Muscle layer of colon (tissue), 2 donors: ENCODE measurements around the gene KRTAP1-4.
"Not testable (repeated sequence)": the region's sequence is repeated elsewhere in the genome, so short reads cannot be mapped to it uniquely, and the experiment has no call there.

Source experiments
- H3K27ac ChIP-seq: one replicate; pipeline ENCODE4 v1.7.0; 2013; ENCODE audit warnings: low read depth, mild to moderate bottlenecking, low read length, moderate library complexity
- H3K27me3 ChIP-seq, 2 donors: one replicate each; pipeline ENCODE4 v1.7.0; 2013; ENCODE audit warnings: low read length in 2 of 2, mild to moderate bottlenecking in 2 of 2; ENCODE audit not compliant: insufficient read depth in 2 of 2, control insufficient read depth in 1 of 2
- H3K36me3 ChIP-seq: one replicate; pipeline ENCODE4 v1.7.0; 2013; ENCODE audit warnings: mild to moderate bottlenecking, low read length; ENCODE audit not compliant: insufficient read depth
- H3K4me1 ChIP-seq: one replicate; pipeline ENCODE4 v1.7.0; 2013; ENCODE audit warnings: mild to moderate bottlenecking, low read length; ENCODE audit not compliant: insufficient read depth
- H3K4me3 ChIP-seq, 2 donors: one replicate each; pipeline ENCODE4 v1.7.0; 2013; ENCODE audit warnings: low read length in 2 of 2, low read depth in 1 of 2, mild to moderate bottlenecking in 1 of 2, moderate library complexity in 1 of 2
- H3K9ac ChIP-seq: one replicate; pipeline ENCODE4 v1.7.0; 2013; ENCODE audit warnings: low read length
- H3K9me3 ChIP-seq: one replicate; pipeline ENCODE4 v1.7.0; 2013; ENCODE audit warnings: mild to moderate bottlenecking, low read length
- donor health status: abdominal sarcoma.
- donor health status: Adenocarcinoma of cecum.

The KRTAP1-4 gene, protein sequence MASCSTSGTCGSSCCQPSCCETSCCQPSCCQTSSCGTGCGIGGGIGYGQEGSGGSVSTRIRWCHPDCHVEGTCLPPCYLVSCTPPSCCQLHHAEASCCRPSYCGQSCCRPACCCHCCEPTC

DNA sequence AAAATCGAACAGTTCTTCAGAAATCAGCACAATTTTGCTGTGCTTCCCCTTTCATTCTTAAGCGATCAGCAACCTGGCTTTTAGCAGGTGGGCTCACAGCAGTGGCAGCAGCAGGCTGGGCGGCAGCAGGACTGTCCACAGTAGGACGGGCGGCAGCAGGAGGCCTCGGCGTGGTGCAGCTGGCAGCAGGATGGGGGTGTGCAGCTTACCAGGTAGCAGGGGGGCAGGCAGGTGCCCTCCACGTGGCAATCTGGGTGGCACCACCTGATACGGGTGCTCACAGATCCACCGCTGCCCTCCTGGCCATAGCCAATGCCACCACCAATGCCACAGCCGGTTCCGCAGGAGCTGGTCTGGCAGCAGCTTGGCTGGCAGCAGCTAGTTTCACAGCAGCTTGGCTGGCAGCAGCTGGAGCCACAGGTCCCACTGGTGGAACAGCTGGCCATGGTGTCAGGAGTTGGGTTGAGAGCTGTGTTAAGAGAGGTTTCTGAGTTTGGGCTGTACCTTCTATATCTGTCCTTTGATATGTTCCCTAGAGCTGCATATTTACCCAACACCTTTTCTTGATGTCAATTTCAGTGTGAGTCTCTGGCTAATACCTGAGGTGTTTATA, at the start of gene KRTAP1-4:
Gene KRTAP1-4, minus strand, starts transcription at position 563 of the 613 bp plus-strand sequence. Its CDS starts 117 bp downstream, at position 446.
- Histone ChIP-seq H3K4me1 (no peaks in the 10 kb centered on the region), H3K9ac (no peak within 1 kb of the TSS)

DNA sequence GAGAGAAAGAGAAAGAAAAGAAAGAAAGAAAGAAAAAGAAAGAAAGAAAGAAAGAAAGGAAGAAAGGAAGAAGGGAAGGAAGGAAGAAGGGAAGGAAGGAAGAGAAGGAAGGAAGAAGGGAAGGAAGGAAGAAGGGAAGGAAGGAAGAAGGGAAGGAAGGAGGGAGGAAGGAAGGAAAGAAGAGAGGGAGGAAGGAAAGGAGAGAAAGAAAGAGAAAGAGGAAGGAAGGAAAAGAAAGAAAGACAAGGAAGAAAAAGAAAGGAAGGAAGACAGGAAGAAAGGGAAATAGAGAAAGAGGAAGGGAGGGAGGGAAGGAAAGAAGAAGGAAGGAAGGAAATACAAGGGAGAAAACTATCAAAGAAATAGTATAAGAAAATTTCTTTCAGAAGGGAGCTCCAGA, 46.8 kb upstream of the KRTAP1-4 start:
- Histone ChIP-seq H3K9ac (no peak overlapping the region), H3K4me1 (no peaks in the 10 kb centered on the region), H3K27ac (no peak overlapping the region), H3K4me3 (no peak overlapping the region), H3K27me3 (no peaks in the 10 kb centered on the region), H3K9me3 (no peaks in the 10 kb centered on the region), H3K36me3 (no peaks in the 10 kb centered on the region)

More for the DNA sequence above, at the start of gene KRTAP1-4:
- no peaks in the 10 kb centered on the region for H3K9me3 ChIP-seq
- no peaks in the 10 kb centered on the region for H3K36me3 ChIP-seq
- peaks cover 0 to 4% of the 10 kb centered on the region in 2 donors for H3K27me3 ChIP-seq
- H3K27ac ChIP-seq = no peak within 1 kb of the TSS
- H3K4me3 ChIP-seq = no peak within 1 kb of the TSS

DNA sequence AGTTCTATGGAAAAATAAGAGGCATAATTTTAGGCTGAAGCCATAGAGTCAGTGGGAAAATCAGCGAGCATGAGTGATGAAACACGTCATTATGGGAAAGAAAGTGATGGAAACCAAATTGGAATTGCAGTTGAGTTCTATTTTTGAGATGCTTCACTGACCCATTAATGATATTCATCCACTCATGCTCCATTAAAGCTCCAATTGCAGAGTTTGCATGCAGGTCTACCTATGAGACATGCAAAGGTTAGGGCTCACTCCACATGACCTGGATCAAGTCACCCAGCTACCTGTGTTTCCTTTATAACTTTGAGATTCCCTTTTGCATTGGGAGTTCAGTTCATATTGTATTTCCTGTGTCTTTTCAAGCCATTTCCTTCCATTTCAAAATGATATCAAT, 43.7 kb upstream of the KRTAP1-4 start:
- Histone ChIP-seq H3K9ac (no peak overlapping the region), H3K36me3 (no peaks in the 10 kb centered on the region), H3K4me3 (no peak overlapping the region), H3K27me3 (no peaks in the 10 kb centered on the region), H3K27ac (no peak overlapping the region), H3K4me1 (no peaks in the 10 kb centered on the region), H3K9me3 (no peaks in the 10 kb centered on the region)

DNA sequence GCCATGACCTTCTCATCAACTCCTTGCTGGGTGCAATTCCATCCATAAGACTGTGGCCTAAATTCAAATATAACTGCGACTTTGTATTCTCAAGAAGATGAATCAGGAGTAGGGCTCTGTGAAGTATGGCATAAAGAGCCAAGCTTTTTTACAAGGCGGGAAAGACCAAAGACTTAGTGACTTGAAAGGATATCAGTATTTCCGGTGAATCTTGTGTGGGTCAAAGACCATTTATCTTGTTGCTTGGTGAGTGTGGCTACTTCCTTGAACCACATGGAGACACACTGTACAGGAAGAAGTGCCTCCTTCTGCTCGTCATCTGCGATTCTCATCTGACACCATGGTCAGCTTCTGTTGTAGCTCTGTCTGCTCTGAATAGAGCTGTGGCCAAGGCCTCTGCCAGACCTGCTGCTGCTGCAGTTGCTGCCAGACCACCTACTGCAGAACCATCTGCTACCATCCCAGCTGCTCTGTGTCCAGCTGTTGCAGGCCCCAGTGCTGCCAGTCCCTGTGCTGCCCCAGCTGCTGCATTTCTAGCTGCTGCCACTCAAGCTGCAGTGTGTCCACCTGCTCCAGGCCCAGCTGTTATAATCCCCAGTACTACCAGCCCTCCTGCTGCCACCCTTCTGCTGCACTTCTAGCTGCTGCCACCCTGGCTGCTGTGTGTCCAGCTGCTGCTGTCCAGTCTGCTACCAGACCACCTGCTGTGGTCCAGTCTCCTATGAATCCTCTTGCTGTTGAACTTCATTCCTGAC, 41.8 kb upstream of the KRTAP1-4 start:
- Histone ChIP-seq H3K27me3 (no peaks in the 10 kb centered on the region), H3K36me3 (no peaks in the 10 kb centered on the region)

DNA sequence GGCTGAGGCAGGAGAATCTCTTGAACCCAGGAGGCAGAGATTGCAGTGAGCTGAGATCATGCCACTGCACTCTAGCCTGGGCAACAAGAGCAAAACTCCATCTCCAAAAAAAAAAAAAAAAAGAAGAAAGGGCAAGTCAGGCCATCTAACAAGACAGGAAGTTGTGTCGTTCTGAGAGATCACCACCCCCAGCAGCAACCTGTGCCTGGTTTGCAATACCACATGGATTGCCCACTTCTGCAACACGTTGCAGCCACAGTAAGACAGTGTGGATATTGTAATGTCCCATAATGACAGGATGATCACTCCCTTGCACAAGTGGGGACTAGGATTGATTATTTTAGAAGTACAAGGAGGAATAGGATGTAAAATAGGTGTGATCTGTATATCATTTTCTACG, 39.0 kb upstream of the KRTAP1-4 start:
- H3K4me1 ChIP-seq = no peaks in the 10 kb centered on the region
- no peaks in the 10 kb centered on the region for H3K9me3 ChIP-seq
- H3K4me3 ChIP-seq = no peak overlapping the region
- H3K36me3 ChIP-seq = no peaks in the 10 kb centered on the region
- no peak overlapping the region for H3K9ac ChIP-seq
- no peaks in the 10 kb centered on the region for H3K27me3 ChIP-seq
- no peak overlapping the region for H3K27ac ChIP-seq

More for the DNA sequence above, 41.8 kb upstream of the KRTAP1-4 start:
- Histone ChIP-seq H3K4me1 (no peaks in the 10 kb centered on the region), H3K9ac (no peak overlapping the region), H3K4me3 (no peak overlapping the region), H3K27ac (no peak overlapping the region), H3K9me3 (no peaks in the 10 kb centered on the region)

DNA sequence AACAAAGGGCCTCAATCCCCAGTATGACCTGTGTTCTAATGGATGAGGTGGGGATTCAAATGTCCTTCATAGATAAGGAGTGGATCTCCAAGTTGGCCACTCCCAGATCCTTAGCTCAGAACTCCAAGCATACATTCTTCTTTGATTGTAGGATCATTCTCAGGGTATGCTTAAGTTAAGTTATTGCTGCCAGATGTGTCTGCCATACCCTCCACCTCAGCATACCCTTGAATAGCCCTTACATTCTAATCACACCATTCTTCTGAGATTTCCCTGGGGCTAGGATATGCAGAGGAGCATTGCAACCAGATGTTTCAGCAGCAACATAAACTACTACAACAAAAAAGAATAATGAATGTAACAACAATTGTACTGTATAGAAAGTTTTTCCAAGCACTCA, 37.3 kb upstream of the KRTAP1-4 start:
- H3K9ac ChIP-seq = no peak overlapping the region
- no peaks in the 10 kb centered on the region for H3K9me3 ChIP-seq
- H3K27ac ChIP-seq = no peak overlapping the region
- no peaks in the 10 kb centered on the region for H3K36me3 ChIP-seq
- H3K4me3 ChIP-seq = no peak overlapping the region
- no peaks in the 10 kb centered on the region for H3K27me3 ChIP-seq
- no peaks in the 10 kb centered on the region for H3K4me1 ChIP-seq

DNA sequence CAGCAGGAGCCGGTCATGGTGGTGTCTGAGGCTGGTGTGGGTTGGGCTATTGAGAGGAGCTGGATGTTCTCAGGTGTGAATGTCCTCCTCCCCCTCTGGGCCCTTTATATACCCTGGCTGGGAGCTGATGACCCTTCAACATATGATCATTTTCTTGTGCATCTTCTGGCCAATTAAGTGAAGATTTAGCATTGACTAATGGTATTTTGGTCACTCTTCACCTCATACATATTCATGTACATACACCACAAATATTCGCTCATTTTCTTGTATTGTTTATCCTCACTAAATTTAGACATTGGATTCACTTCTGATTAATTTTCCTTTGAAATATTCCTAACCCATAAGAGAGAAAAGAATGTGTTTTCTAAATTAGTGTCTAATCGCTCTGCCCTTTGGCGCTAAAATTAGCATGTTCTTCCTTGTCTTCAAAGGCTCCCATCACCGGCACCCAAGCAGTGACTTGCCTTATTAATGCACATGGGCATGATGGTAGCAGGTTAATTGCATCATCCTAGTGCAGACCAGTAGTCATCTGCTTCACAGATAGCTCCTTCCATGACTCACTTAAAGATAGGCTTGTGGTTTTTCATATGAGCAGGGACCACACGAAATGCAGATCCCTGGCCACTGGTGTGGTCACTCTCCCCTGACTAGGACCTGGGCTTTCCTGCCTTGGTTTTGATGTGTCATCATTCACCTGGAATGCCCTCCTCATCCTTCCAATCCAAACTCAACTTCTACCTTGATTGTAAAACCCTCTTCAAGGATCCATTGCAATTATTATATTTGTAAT, 36.0 kb upstream of the KRTAP1-4 start, which contains the start of gene KRTAP2-4:
Gene KRTAP2-4, minus strand, starts transcription at position 51 of the 796 bp plus-strand sequence. Its CDS starts 34 bp downstream, at position 17.
- Histone ChIP-seq H3K9me3 (no peaks in the 10 kb centered on the region), H3K9ac (no peak within 1 kb of the TSS), H3K4me1 (no peaks in the 10 kb centered on the region), H3K27me3 (no peaks in the 10 kb centered on the region), H3K4me3 (no peak within 1 kb of the TSS), H3K27ac (no peak within 1 kb of the TSS), H3K36me3 (no peaks in the 10 kb centered on the region)

DNA sequence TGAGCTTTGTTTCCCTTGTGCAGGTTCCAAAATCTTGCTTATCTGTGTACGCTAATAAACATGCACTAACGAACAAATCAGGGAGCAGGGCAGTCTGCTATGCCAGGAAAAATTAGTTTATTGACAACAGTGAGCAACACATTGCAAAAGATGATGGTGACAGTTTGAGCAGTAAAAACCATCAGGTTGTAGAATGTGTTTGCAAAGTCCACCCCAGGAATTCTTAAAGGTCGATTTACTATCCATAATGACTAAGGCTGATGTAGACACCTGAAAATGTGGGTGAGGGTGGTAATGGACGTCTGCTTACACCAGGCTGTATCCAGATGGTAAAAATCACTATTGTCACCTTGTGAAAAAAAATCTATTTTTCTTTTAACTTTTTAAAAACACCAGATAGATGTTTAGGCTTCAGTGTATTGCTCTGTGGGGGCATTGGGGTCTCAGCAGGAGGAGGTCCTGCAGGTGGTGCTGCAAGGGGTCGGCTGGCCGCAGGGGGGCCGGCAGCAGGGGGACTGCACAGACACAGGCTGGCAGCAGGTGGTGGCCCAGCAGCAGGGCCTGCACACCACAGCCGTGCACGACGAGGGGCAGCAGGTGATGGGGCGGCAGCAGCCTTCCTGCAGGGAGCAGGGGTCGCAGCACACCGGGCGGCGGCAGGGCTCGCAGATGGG, 35.2 kb upstream of the KRTAP1-4 start:
- not testable (repeated sequence) for H3K9me3 ChIP-seq, H3K4me3 ChIP-seq, H3K27ac ChIP-seq, H3K27me3 ChIP-seq, H3K9ac ChIP-seq, H3K36me3 ChIP-seq, H3K4me1 ChIP-seq

DNA sequence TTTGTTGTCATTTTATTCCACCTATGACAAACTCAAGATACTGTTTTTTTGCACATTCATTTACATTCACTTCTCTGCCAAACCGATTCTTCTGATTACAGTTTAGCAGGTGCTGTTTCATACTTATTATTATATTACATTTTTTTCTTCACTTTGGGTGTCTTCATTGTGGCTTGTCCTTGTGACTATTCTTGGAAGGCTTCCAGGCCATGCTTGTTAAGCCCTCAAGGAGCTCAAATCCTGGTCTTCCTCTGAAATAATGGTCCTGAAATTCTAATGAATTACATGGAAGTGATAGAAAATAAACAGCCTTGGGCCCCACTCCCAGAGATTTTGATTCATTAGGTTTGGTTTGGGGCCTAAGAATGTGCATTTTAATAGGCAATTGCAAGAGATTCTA, 34.3 kb upstream of the KRTAP1-4 start:
- no peaks in the 10 kb centered on the region for H3K4me1 ChIP-seq
- H3K4me3 ChIP-seq = no peak overlapping the region
- H3K27me3 ChIP-seq = no peaks in the 10 kb centered on the region
- H3K27ac ChIP-seq = no peak overlapping the region
- H3K9ac ChIP-seq = no peak overlapping the region
- H3K36me3 ChIP-seq = no peaks in the 10 kb centered on the region
- no peaks in the 10 kb centered on the region for H3K9me3 ChIP-seq

DNA sequence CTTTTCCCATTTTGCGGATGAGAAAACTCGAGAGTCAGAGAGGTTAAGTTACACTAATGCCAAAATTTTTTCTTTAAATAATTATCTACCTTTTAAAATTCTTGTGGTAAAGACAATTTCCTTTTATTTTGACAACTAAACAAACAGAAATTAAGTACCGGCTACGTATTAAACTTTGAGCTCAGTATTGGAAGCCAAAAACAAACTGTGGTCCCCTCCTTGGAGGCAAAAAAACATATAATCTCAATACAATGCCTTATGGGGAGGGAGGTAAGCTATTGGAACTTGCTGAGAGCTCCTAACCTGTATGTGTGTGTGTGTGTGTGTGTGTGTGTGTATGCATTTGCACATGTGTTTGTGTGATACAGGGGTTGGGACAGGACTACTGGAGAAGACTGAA, 33.5 kb upstream of the KRTAP1-4 start:
- Histone ChIP-seq H3K9me3 (no peaks in the 10 kb centered on the region), H3K4me1 (no peaks in the 10 kb centered on the region), H3K27me3 (no peaks in the 10 kb centered on the region), H3K36me3 (no peaks in the 10 kb centered on the region), H3K4me3 (no peak overlapping the region), H3K27ac (no peak overlapping the region), H3K9ac (no peak overlapping the region)

DNA sequence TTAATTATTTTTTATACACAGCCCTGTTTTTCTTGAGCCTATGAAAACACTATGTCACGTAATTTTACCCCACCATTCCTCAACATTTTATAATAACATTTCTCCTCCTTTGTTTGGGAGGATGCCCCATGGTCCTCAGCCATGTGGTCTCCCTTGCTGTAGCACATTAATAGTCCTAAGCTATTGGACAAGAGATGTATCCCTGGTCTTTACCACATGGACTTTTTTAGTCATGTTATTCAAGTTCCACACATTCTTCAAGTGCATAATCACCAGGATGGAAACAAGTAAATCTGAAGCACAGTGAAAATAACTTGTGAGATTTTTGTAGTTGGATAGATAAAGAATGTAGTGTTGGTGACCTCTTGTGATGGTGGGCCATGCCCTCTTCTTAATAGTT, 32.0 kb upstream of the KRTAP1-4 start:
- no peak overlapping the region for H3K27ac ChIP-seq
- H3K36me3 ChIP-seq = no peaks in the 10 kb centered on the region
- H3K27me3 ChIP-seq = no peaks in the 10 kb centered on the region

More for the DNA sequence above, 32.0 kb upstream of the KRTAP1-4 start:
- Histone ChIP-seq H3K4me3 (no peak overlapping the region), H3K9me3 (no peaks in the 10 kb centered on the region), H3K9ac (no peak overlapping the region), H3K4me1 (no peaks in the 10 kb centered on the region)
